GM12874 (cell line): ENCODE results near the gene PRR5.
A peak's percentile ranks its signal among the peaks of the same experiment; 100 is the strongest.

Experiments
- TF ChIP-seq, protein P1 (sequence below): IDR thresholded peaks from 2 replicates; pipeline ENCODE4 v1.5.1; 2011; ENCODE audit warnings: low read depth, mild to moderate bottlenecking, control low read depth, low read length, moderate library complexity; ENCODE audit not compliant: insufficient read depth

PRR5 gene

GRCh38 chr22:44731357-44731970 is 29.5 kb downstream of the PRR5 start:
- TF ChIP-seq, protein P1, sequence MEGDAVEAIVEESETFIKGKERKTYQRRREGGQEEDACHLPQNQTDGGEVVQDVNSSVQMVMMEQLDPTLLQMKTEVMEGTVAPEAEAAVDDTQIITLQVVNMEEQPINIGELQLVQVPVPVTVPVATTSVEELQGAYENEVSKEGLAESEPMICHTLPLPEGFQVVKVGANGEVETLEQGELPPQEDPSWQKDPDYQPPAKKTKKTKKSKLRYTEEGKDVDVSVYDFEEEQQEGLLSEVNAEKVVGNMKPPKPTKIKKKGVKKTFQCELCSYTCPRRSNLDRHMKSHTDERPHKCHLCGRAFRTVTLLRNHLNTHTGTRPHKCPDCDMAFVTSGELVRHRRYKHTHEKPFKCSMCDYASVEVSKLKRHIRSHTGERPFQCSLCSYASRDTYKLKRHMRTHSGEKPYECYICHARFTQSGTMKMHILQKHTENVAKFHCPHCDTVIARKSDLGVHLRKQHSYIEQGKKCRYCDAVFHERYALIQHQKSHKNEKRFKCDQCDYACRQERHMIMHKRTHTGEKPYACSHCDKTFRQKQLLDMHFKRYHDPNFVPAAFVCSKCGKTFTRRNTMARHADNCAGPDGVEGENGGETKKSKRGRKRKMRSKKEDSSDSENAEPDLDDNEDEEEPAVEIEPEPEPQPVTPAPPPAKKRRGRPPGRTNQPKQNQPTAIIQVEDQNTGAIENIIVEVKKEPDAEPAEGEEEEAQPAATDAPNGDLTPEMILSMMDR = no peak

DNA sequence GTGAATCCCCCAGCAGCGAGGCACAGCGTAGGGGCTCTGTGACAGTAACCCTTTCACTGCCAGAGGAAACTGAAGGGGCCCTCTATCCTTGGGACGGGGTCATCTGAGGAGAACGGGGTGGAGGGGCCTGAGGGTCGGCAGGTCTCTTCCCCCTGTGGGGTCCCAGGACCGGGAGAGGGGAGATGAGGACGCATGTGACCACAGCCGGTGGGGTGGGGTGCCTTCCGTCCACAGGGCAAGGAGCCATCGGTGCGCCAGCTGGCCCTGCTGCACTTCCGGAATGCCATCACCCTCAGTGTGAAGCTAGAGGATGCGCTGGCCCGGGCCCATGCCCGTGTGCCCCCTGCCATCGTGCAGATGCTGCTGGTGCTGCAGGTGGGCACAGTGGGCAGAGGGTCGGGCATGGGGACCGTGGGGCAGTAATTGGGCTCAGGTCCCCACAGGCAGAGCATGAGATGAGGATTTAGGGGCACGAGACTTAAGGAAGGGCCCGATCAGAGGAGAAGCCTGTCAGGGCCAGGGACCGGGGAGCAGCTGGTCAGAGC is 30.1 kb downstream of the PRR5 start:
- TF ChIP-seq, protein P1 = no peak

- TF ChIP-seq, protein P1 = no peak
These were observed 30.7 kb downstream of the PRR5 start for GRCh38 chr22:44732661-44733060.

GRCh38 chr22:44733426-44734106 is 31.6 kb downstream of the PRR5 start:
- TF ChIP-seq, protein P1 = no peak

GRCh38 chr22:44734278-44734677 is 32.3 kb downstream of the PRR5 start:
- TF ChIP-seq, protein P1 = no peak

DNA sequence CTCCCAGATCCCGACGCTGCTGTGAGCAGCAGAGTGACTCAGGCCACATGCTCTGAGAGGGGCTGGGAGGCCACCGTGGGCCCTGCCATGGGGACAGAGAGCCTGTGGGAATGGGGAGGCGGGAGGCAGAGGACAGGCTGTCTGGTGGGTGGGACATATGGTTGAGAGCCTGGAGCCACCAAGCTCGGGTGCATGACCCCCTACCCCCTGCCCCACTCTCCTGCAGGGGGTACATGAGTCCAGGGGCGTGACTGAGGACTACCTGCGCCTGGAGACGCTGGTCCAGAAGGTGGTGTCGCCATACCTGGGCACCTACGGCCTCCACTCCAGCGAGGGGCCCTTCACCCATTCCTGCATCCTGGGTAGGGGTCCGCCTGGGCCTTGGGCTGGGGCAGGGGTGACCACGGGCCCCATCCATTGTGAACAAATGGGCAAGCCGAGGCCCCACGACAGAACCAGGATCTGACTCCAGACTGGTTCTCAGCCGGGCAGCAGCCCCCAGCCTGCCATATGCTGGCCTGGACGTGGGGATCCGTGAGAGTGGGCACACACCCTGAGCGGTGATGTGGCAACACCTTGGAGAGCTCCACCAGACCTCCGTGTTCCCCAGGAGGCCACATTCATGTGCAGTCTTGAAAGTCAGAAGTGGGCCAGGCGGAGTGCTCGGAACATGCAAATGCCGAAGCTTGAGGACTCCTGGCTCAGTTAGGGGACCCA is 33.0 kb downstream of the PRR5 start:
- TF ChIP-seq, protein P1 = no peak

DNA sequence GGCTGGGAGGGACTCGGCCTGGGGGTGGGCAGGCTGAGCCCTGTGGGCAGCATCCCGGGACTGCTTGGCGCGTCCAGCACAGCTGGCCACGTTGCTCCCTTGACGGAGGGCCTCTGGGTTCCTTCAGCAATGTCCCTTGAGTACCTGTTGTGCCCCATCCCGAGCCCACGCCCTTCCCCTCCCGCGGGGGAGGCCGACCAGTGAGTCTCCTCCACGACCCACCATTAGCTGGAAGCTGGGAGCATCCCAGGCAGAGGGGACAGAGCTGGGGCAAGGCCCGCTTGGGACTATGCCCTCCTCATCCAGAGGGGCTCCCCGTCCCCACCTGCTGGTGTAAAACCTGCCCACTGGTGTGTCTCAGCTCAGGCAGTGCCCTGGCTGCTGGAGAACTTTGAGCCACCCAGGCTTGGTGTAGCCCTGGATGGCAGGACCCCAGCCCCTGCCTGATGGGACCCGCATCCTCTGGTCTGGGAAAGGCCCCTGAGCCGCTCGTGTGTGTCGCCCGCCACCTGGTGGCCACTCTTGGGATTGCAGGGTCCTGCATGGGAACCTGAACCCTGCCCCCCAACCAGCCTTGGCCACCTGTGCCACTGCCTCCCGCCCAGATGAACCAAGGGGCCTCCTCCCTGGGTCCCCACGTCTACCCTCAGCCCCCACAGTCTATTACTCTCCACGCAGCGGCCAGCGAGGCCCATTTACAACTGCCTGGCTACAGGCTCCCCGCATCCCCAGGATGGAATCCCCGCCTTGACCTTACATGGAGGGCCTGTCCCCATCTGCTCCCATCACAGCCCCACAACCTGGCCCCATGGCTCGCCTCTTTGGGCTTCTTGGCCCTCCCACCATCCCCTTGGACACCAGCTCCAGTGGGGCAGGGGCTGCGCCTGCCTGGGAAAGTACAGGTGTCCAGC is 33.8 kb downstream of the PRR5 start:
- TF ChIP-seq, protein P1 = peak; percentile 99
